ENCODE data around the gene RAC2.

The RAC2 gene

GRCh38 chr22:37244114-37244921, at the start of gene RAC2:
Gene RAC2, minus strand, starts transcription at chr22:37244269. Its CDS starts 121 bp downstream, at chr22:37244148.
- peaks cover 28% of the 10 kb centered on the region for H3K4me1 ChIP-seq (ENCODE audit: control insufficient read depth, insufficient read depth, low read length)
- H3K9ac ChIP-seq (ENCODE audit: low read length), result no peak within 1 kb of the TSS
- no peaks in the 10 kb centered on the region for H3K27me3 ChIP-seq (ENCODE audit: control insufficient read depth, insufficient read depth, low read length)
- H3K36me3 ChIP-seq (ENCODE audit: control insufficient read depth, insufficient read depth, low read length), result no peaks in the 10 kb centered on the region
- no peak within 1 kb of the TSS for H3K27ac ChIP-seq (ENCODE audit: low read depth, low read length)
- peak within 1 kb of the TSS; percentile 51 for H3K4me3 ChIP-seq (ENCODE audit: low read depth, low read length)
- H3K9me3 ChIP-seq (ENCODE audit: control insufficient read depth, insufficient read depth, low read depth, low read length), result no peaks in the 10 kb centered on the region

DNA sequence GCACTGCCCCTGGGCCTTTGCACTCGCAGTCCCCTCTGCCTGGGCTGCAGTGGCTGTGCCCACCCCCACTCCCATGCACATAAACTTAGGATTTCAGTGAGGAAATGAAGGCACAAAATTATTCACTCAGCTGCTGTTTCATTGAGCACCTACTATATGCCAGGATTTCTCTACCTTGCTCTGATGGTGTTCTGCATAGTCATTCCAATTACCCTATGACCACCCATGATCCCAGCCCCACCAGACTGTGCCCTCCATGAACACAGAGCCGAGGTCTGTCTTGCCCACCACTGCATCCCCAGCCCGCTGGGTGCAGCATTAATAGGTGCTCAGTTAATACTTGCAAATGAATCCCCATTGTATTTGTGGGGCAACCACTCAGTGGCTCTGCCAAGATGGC, 49.1 kb upstream of the RAC2 start:
- H3K36me3 ChIP-seq (ENCODE audit: control insufficient read depth, insufficient read depth, low read length), result no peaks in the 10 kb centered on the region
- H3K27me3 ChIP-seq (ENCODE audit: control insufficient read depth, insufficient read depth, low read length), result peaks cover 5% of the 10 kb centered on the region; the same call in 1 of the 2 replicates
- no peak overlapping the region for H3K9ac ChIP-seq (ENCODE audit: low read length)
- 0 out of 2 replicates have a peak, but pooled peaks cover 3% of the 10 kb centered on the region for H3K9me3 ChIP-seq (ENCODE audit: control insufficient read depth, insufficient read depth, low read depth, low read length)
- peaks cover 5% of the 10 kb centered on the region for H3K4me1 ChIP-seq (ENCODE audit: control insufficient read depth, insufficient read depth, low read length)
- no peak overlapping the region for H3K27ac ChIP-seq (ENCODE audit: low read depth, low read length)
- no peak overlapping the region for H3K4me3 ChIP-seq (ENCODE audit: low read depth, low read length)

DNA sequence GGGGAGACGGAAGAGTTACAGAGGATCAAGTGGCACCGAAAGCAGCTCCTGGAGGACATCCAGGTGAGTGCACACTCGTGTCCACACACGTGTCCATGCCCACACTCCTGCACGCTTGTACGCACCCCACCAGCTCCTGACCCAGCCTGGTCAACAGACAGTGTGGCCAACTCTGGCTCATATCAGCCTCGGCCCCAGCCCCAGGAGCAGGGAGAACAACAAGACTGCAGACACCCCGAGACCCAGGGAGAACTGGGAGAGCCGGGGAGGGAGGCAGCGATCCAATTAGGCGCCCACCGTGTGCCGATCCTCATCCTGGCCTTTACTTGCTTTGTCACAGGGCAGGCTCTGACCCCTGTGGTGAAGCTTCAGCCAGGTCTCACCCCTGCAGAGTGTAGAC, 48.6 kb upstream of the RAC2 start:
- Histone ChIP-seq H3K36me3 (ENCODE audit: control insufficient read depth, insufficient read depth, low read length) (no peaks in the 10 kb centered on the region), H3K4me1 (ENCODE audit: control insufficient read depth, insufficient read depth, low read length) (peaks cover 5% of the 10 kb centered on the region), H3K9me3 (ENCODE audit: control insufficient read depth, insufficient read depth, low read depth, low read length) (0 out of 2 replicates have a peak, but pooled peaks cover 3% of the 10 kb centered on the region)

DNA sequence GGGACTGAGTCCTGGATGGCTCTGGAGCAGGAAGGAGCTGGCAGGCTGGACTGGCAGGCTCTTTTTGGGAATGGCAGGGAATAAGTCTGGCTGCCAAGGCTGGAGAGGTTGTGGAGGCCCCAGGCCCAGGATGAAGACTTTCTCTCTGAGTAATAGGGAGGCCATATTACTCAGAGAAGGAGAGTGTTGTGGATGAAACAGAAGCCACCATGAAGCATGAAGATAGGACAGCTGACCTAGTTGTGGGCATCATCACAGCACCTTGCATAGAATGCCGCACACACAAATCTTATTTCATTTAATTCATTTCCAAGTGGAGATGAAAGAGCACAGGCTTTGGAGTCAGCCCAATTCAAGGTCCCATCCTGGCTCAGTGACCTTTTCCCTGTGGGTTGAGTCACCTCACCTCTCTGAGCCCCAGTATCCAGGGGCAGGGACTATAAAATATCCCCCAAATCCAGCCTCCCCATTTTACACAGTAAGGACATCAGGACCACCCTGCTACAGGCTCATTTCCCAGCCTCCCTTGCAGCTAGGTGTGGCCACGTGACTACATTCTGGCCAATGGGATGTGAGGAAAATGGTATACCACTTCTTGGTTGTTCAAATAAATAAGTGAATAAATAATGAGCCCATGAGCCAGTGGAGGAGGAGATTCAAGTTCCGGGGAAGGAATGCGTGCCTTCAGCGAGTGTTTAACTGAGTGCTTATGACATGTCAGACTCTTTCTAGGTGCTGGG, 47.7 kb upstream of the RAC2 start:
- Histone ChIP-seq H3K4me1 (ENCODE audit: control insufficient read depth, insufficient read depth, low read length) (peaks cover 5% of the 10 kb centered on the region), H3K9ac (ENCODE audit: low read length) (no peak overlapping the region), H3K36me3 (ENCODE audit: control insufficient read depth, insufficient read depth, low read length) (no peaks in the 10 kb centered on the region), H3K4me3 (ENCODE audit: low read depth, low read length) (no peak overlapping the region), H3K27ac (ENCODE audit: low read depth, low read length) (no peak overlapping the region), H3K27me3 (ENCODE audit: control insufficient read depth, insufficient read depth, low read length) (peaks cover 5% of the 10 kb centered on the region; the same call in 1 of the 2 replicates), H3K9me3 (ENCODE audit: control insufficient read depth, insufficient read depth, low read depth, low read length) (0 out of 2 replicates have a peak, but pooled peaks cover 3% of the 10 kb centered on the region)

More for the DNA sequence above, 48.6 kb upstream of the RAC2 start:
- no peak overlapping the region for H3K27ac ChIP-seq (ENCODE audit: low read depth, low read length)
- peaks cover 5% of the 10 kb centered on the region; the same call in 1 of the 2 replicates for H3K27me3 ChIP-seq (ENCODE audit: control insufficient read depth, insufficient read depth, low read length)
- no peak overlapping the region for H3K4me3 ChIP-seq (ENCODE audit: low read depth, low read length)
- H3K9ac ChIP-seq (ENCODE audit: low read length), result no peak overlapping the region

GRCh38 chr22:37290737-37291136, 46.7 kb upstream of the RAC2 start:
- Histone ChIP-seq H3K9ac (ENCODE audit: low read length) (no peak overlapping the region), H3K4me3 (ENCODE audit: low read depth, low read length) (no peak overlapping the region), H3K36me3 (ENCODE audit: control insufficient read depth, insufficient read depth, low read length) (no peaks in the 10 kb centered on the region), H3K27me3 (ENCODE audit: control insufficient read depth, insufficient read depth, low read length) (peaks cover 5% of the 10 kb centered on the region; the same call in 1 of the 2 replicates), H3K27ac (ENCODE audit: low read depth, low read length) (no peak overlapping the region), H3K4me1 (ENCODE audit: control insufficient read depth, insufficient read depth, low read length) (peaks cover 5% of the 10 kb centered on the region), H3K9me3 (ENCODE audit: control insufficient read depth, insufficient read depth, low read depth, low read length) (0 out of 2 replicates have a peak, but pooled peaks cover 3% of the 10 kb centered on the region)

DNA sequence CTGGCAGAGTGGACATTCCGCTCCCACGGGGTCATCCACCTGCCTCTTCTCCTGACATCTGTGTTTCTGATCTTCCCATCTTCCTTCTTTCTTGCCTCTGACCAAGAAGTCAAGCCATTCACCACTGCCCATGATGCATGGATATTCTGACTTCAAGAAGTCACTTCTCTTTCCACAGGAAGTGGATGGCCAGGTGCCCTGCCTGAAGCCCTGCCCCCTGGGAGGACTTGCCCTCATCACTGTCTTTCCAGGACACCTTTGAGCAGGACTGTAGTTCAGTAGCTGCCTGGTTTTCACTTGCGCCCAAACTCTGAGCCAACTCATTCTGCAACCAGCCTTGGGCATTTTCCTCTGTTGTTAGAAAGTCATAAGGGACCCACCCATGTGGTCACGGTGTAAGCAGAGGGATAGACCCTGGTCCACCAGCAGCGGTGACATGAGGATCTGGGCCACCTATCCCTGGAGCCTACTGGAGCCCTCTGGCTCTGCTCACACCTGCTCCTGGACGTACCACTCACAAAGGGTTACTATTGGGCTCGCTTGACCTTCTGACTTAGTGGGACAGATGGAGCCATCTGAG, 45.2 kb upstream of the RAC2 start:
- H3K27me3 ChIP-seq (ENCODE audit: control insufficient read depth, insufficient read depth, low read length), result peaks cover 5% of the 10 kb centered on the region; the same call in 1 of the 2 replicates
- H3K9me3 ChIP-seq (ENCODE audit: control insufficient read depth, insufficient read depth, low read depth, low read length), result 0 out of 2 replicates have a peak, but pooled peaks cover 3% of the 10 kb centered on the region
- H3K4me1 ChIP-seq (ENCODE audit: control insufficient read depth, insufficient read depth, low read length), result peaks cover 7% of the 10 kb centered on the region
- no peaks in the 10 kb centered on the region for H3K36me3 ChIP-seq (ENCODE audit: control insufficient read depth, insufficient read depth, low read length)
- no peak overlapping the region for H3K9ac ChIP-seq (ENCODE audit: low read length)
- H3K27ac ChIP-seq (ENCODE audit: low read depth, low read length), result no peak overlapping the region
- H3K4me3 ChIP-seq (ENCODE audit: low read depth, low read length), result no peak overlapping the region

DNA sequence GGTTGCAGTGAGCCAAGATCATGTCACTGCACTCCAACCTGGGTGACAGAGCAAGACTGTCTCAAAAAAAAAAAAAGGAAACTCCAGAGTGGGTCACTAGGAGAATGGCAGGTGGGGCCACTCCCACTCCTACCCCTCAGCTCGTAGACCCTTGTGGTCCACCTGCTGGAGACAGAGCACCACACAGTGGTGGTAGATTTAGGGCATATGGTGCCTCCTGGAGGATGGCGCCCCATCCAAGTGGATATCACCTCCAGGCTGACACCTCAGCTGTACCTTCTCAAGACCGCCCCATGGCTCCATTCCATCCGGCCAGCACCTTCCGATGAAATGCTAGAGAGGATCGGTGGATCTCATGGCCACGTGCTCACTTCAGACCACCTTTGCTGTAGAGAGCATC, 44.5 kb upstream of the RAC2 start:
- peaks cover 14% of the 10 kb centered on the region for H3K4me1 ChIP-seq (ENCODE audit: control insufficient read depth, insufficient read depth, low read length)
- H3K9me3 ChIP-seq (ENCODE audit: control insufficient read depth, insufficient read depth, low read depth, low read length), result 0 out of 2 replicates have a peak, but pooled peaks cover 3% of the 10 kb centered on the region
- no peaks in the 10 kb centered on the region for H3K36me3 ChIP-seq (ENCODE audit: control insufficient read depth, insufficient read depth, low read length)
- no peak overlapping the region for H3K9ac ChIP-seq (ENCODE audit: low read length)
- no peak overlapping the region for H3K4me3 ChIP-seq (ENCODE audit: low read depth, low read length)
- H3K27ac ChIP-seq (ENCODE audit: low read depth, low read length), result no peak overlapping the region
- H3K27me3 ChIP-seq (ENCODE audit: control insufficient read depth, insufficient read depth, low read length), result peaks cover 5% of the 10 kb centered on the region; the same call in 1 of the 2 replicates

DNA sequence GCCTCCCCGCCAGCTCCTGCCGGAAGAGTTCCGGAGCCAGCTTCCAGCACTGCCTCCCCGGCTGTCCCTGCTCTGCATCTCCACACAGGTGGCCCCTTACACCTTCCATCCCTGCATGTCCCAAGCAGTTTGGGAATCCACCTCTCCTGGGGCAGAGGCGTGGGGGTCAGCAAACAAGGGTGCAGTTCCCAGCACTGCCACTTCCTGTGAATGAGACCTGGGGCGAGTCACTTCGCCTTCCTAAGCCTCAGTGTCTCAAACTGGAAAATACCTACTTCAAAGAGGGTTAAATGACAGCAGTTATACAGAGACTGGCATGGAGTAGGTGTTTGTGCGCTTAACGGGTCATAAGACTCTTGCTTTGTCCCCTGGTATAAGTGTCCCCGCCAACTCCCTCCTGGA, 43.5 kb upstream of the RAC2 start:
- Histone ChIP-seq H3K9ac (ENCODE audit: low read length) (no peak overlapping the region), H3K27ac (ENCODE audit: low read depth, low read length) (no peak overlapping the region), H3K9me3 (ENCODE audit: control insufficient read depth, insufficient read depth, low read depth, low read length) (0 out of 2 replicates have a peak, but pooled peaks cover 3% of the 10 kb centered on the region), H3K27me3 (ENCODE audit: control insufficient read depth, insufficient read depth, low read length) (peaks cover 5% of the 10 kb centered on the region; the same call in 1 of the 2 replicates), H3K4me3 (ENCODE audit: low read depth, low read length) (no peak overlapping the region), H3K4me1 (ENCODE audit: control insufficient read depth, insufficient read depth, low read length) (peaks cover 15% of the 10 kb centered on the region), H3K36me3 (ENCODE audit: control insufficient read depth, insufficient read depth, low read length) (no peaks in the 10 kb centered on the region)

DNA sequence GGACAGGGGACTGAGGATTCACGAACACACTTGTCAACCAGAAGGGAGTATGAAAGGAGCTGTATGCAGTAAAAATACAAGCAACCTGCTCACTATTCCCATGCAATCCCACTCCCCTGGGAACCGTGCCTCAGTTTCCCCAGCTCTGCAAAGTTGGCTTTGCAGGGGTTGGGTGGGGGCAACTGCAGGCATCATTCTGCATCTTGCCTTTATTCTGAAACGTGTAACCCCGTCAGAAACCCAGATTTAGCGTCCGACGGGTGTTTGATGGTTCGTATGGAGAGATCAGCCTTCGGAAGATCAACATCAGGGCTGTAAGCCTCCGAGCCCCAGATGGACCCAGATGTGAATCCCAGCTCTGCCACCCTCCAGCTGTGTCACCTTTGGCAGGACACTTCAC, 41.9 kb upstream of the RAC2 start:
- Histone ChIP-seq H3K4me3 (ENCODE audit: low read depth, low read length) (no peak overlapping the region), H3K9ac (ENCODE audit: low read length) (no peak overlapping the region), H3K4me1 (ENCODE audit: control insufficient read depth, insufficient read depth, low read length) (peaks cover 15% of the 10 kb centered on the region), H3K27ac (ENCODE audit: low read depth, low read length) (no peak overlapping the region), H3K36me3 (ENCODE audit: control insufficient read depth, insufficient read depth, low read length) (no peaks in the 10 kb centered on the region), H3K9me3 (ENCODE audit: control insufficient read depth, insufficient read depth, low read depth, low read length) (peaks cover 2% of the 10 kb centered on the region), H3K27me3 (ENCODE audit: control insufficient read depth, insufficient read depth, low read length) (peaks cover 5% of the 10 kb centered on the region; the same call in 1 of the 2 replicates)

DNA sequence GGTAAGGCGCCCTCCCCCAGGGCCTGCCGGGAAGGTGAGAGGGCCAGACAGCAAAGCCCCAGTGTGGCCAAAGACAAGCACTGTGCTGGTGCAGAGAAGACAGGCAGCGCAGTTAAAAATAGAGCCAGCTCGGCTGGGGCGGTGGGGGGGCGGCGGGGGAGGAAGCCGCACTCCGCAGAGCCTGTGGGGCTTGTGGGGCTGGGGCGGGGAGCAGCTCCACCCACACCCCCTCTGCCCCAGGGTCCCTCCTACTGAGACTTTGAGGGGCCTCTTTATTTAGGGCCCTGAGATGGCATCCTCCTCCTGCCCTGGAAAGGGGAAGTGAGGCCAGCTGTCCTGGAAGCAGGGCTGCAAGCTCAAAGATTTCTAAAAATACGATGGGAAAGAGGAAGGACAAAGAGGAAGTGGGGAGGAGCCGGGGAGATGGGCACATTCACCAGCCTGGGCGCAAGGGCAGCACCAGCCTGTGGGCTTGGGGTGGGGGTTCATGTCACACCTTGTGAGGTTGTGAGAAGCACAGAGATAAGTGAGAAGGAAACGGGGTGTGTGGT, 40.8 kb upstream of the RAC2 start:
- peaks cover 5% of the 10 kb centered on the region; the same call in 1 of the 2 replicates for H3K27me3 ChIP-seq (ENCODE audit: control insufficient read depth, insufficient read depth, low read length)
- H3K36me3 ChIP-seq (ENCODE audit: control insufficient read depth, insufficient read depth, low read length), result no peaks in the 10 kb centered on the region
- H3K27ac ChIP-seq (ENCODE audit: low read depth, low read length), result no peak overlapping the region
- no peak overlapping the region for H3K4me3 ChIP-seq (ENCODE audit: low read depth, low read length)
- no peak overlapping the region for H3K9ac ChIP-seq (ENCODE audit: low read length)
- H3K4me1 ChIP-seq (ENCODE audit: control insufficient read depth, insufficient read depth, low read length), result peaks cover 15% of the 10 kb centered on the region
- H3K9me3 ChIP-seq (ENCODE audit: control insufficient read depth, insufficient read depth, low read depth, low read length), result peaks cover 4% of the 10 kb centered on the region

All from HUES6 (cell line).